Measurements from ENCODE around the gene MGAT5B. TPM values are rescaled to one million over a fixed set of nuclear protein-coding genes. Genes with fewer than 3 reads are reported as not detected.
"Not testable (repeated sequence)": the region's sequence is repeated elsewhere in the genome, so short reads cannot be mapped to it uniquely, and the experiment has no call there.

The MGAT5B gene
- total and polyA plus RNA-seq, 4 experiments from 2014 or later = 0.25 to 2.4 (median 1.8) TPM; not detected in 1

DNA sequence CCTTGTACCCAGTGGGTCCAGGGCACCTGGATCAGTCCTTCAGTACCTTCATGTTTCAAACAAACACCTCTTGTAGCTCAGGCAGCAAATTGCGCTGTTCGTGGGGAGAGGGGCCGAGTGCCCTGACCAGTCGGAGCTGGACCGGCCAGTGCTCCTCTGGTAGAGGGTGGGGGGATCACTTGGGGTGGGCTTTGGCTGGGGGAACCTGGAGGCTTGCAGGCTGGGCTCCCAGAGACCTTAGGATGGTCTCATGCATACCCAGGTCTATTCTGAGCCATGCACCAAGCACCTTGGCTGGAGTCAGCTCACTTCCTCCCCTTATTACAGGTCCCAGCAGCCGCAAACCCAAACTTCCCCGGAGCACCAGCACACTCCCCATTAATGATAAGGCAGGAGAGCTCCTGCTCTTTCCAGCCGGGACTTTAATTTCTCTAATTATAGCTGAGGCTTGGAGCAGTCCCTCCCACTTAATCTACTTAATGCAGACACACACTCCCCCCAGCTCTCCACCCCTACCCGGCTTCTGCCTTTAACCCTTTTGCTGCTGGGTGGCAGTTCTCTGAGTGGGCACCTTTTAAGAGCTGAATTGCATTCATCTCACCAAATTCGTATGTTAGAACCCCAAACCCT, 26.3 kb upstream of the MGAT5B start:
- CTCF ChIA-PET (ENCODE audit: partially characterized antibody) = interaction anchor here (0.5 to 1.1 kb wide), 4 partner anchors 27 to 385 kb away, joined by 3 to 5 read pairs (median 3); no protein-coding TSS in a partner anchor
- peaks cover 28 to 40% of the 10 kb centered on the region in 2 donors for H3K27me3 Mint-ChIP-seq
- H3K4me1 Mint-ChIP-seq = peaks cover 10 to 19% (median 13%) of the 10 kb centered on the region in 4 donors
- Histone ChIP-seq H3K36me3 (ENCODE audit: insufficient read depth, low read length) (no peaks in the 10 kb centered on the region), H3K9me3 (ENCODE audit: control insufficient read depth in 1 of 2, low read length in 2 of 2) (no peaks in the 10 kb centered on the region), H3K27me3 (ENCODE audit: insufficient read depth, low read length) (peaks cover 27% of the 10 kb centered on the region), H3K4me3 (ENCODE audit: low read length in 2 of 2) (no peak overlapping the region), H3K27ac (ENCODE audit: low read depth, low read length) (no peak overlapping the region), H3K4me1 (ENCODE audit: insufficient read depth, low read length) (peaks cover 26% of the 10 kb centered on the region)
- H3K36me3 Mint-ChIP-seq = no peaks in the 10 kb centered on the region
- intact Hi-C loops (cut with micrococcal nuclease) = no loop called here
- H3K27ac Mint-ChIP-seq = no peak overlapping the region
- no peaks in the 10 kb centered on the region for H3K9me3 Mint-ChIP-seq
- no peak for DNase-seq
- POLR2A ChIA-PET (ENCODE audit: partially characterized antibody) = interaction anchor here (1.0 kb wide), 1 partner anchor 108 kb away, joined by 3 read pairs; no protein-coding TSS in a partner anchor
- H3K4me3 Mint-ChIP-seq = no peak overlapping the region

DNA sequence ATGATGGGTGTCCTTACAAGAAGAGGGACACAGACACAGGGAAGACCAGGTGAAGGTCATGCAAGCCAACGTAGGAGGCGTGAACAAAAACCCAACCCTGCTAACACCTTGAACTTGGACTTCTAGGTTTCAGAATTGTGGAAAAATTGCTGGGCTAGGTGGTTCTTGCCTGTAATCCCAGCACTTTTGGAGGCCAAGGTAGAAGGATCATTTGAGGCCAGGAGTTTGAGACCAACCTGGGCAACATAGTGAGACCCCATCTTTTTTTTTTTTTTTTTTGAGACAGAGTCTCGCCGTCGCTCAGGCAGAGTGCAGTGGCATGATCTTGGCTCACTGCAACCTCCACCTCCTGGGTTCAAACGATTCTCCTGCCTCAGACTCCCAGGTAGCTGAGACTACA, 25.1 kb upstream of the MGAT5B start:
- H3K27ac Mint-ChIP-seq; POLR2A ChIA-PET (ENCODE audit: partially characterized antibody); CTCF ChIA-PET (ENCODE audit: partially characterized antibody); H3K36me3 Mint-ChIP-seq; H3K9me3 ChIP-seq (ENCODE audit: control insufficient read depth in 1 of 2, low read length in 2 of 2); H3K9me3 Mint-ChIP-seq; H3K27ac ChIP-seq (ENCODE audit: low read depth, low read length); DNase-seq; H3K4me3 ChIP-seq (ENCODE audit: low read length in 2 of 2); H3K36me3 ChIP-seq (ENCODE audit: insufficient read depth, low read length); H3K4me3 Mint-ChIP-seq; intact Hi-C loops (cut with micrococcal nuclease): not testable (repeated sequence)
- Histone ChIP-seq H3K4me1 (ENCODE audit: insufficient read depth, low read length) (peaks cover 26% of the 10 kb centered on the region), H3K27me3 (ENCODE audit: insufficient read depth, low read length) (peaks cover 27% of the 10 kb centered on the region)
- H3K27me3 Mint-ChIP-seq = peaks cover 31 to 43% of the 10 kb centered on the region in 2 donors
- H3K4me1 Mint-ChIP-seq = peaks cover 10 to 19% (median 13%) of the 10 kb centered on the region in 4 donors

DNA sequence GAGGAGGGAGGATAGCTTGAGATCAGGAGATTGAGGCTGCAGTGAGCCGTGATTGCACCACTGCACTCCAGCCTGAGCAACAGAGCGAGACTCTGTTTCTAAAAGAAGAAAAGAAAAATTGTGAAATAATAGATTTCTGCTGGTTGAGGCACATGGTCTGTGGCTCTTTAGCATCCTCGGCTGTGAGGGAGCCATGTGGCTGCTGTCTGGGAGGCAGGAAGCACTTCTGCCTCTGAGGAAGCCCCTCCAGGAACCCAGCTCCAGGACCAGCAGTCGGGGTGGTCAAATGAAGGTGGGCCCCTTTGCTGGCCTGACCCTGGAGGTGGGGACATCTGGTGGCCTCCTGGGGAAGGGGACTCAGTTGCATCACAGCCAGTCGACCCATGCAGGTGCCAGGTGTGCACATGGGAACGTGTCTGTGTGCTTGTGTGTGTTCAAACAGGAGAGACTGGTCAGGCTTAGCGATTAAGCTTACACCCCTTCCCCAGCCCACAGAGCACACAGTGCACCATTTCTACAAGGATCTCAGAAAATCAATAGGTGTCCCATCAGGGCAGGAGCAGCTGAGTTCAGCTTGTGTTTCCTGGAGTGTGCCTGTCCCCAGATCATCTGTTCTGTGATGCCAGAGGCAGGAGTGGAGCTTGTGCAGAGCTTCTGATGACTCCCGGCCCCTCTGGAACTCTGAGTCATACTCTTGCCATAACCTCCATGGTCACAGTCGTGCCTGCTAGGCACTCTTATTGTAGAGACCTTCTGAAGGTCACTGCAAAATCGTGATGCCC, 24.3 kb upstream of the MGAT5B start:
- Mint-ChIP-seq H3K27ac (no peak overlapping the region), H3K36me3 (no peaks in the 10 kb centered on the region), H3K27me3 (peaks cover 31 to 47% of the 10 kb centered on the region in 2 donors), H3K4me3 (no peak overlapping the region), H3K9me3 (no peaks in the 10 kb centered on the region), H3K4me1 (peaks cover 10 to 19% (median 13%) of the 10 kb centered on the region in 4 donors)
- CTCF ChIA-PET (ENCODE audit: partially characterized antibody) = no interaction called here
- intact Hi-C loops (cut with micrococcal nuclease) = no loop called here
- Histone ChIP-seq H3K9me3 (ENCODE audit: control insufficient read depth in 1 of 2, low read length in 2 of 2) (no peaks in the 10 kb centered on the region), H3K27me3 (ENCODE audit: insufficient read depth, low read length) (peaks cover 27% of the 10 kb centered on the region), H3K27ac (ENCODE audit: low read depth, low read length) (no peak overlapping the region), H3K4me3 (ENCODE audit: low read length in 2 of 2) (no peak overlapping the region), H3K4me1 (ENCODE audit: insufficient read depth, low read length) (peaks cover 26% of the 10 kb centered on the region), H3K36me3 (ENCODE audit: insufficient read depth, low read length) (no peaks in the 10 kb centered on the region)
- POLR2A ChIA-PET (ENCODE audit: partially characterized antibody) = no interaction called here
- DNase-seq = no peak

DNA sequence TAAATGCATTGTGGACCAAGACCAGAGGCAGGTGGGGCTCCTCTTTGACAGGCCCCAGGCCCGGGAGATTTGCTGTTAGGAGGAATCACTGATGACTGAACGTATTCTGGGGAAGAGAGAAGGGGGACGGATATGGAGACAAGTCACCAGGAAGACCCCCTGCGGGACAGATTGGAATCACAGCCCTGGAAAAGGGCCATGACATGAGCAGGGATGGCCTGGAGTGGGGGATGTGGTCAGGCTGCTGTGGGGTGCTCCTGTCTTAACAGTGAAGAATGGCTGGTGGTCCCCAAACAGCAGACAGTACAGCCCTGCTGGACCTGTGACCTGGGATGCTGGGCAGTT, 23.7 kb upstream of the MGAT5B start:
- H3K9me3 ChIP-seq (ENCODE audit: control insufficient read depth in 1 of 2, low read length in 2 of 2) = no peaks in the 10 kb centered on the region
- H3K4me3 ChIP-seq (ENCODE audit: low read length in 2 of 2) = no peak overlapping the region
- Mint-ChIP-seq H3K4me1 (peaks cover 10 to 19% (median 13%) of the 10 kb centered on the region in 4 donors), H3K36me3 (no peaks in the 10 kb centered on the region), H3K9me3 (no peaks in the 10 kb centered on the region), H3K4me3 (no peak overlapping the region), H3K27ac (no peak overlapping the region), H3K27me3 (peaks cover 34 to 48% of the 10 kb centered on the region in 2 donors)
- intact Hi-C loops (cut with micrococcal nuclease) = no loop called here
- POLR2A ChIA-PET (ENCODE audit: partially characterized antibody) = no interaction called here
- DNase-seq = no peak
- CTCF ChIA-PET (ENCODE audit: partially characterized antibody) = no interaction called here
- peaks cover 23% of the 10 kb centered on the region for H3K4me1 ChIP-seq (ENCODE audit: insufficient read depth, low read length)
- H3K27ac ChIP-seq (ENCODE audit: low read depth, low read length) = no peak overlapping the region
- H3K27me3 ChIP-seq (ENCODE audit: insufficient read depth, low read length) = peaks cover 27% of the 10 kb centered on the region
- no peaks in the 10 kb centered on the region for H3K36me3 ChIP-seq (ENCODE audit: insufficient read depth, low read length)

GRCh38 chr17:76844846-76845245, 23.4 kb upstream of the MGAT5B start:
- no peaks in the 10 kb centered on the region for H3K36me3 Mint-ChIP-seq
- POLR2A ChIA-PET (ENCODE audit: partially characterized antibody) = no interaction called here
- H3K4me1 ChIP-seq (ENCODE audit: insufficient read depth, low read length) = peaks cover 19% of the 10 kb centered on the region
- H3K9me3 Mint-ChIP-seq = no peaks in the 10 kb centered on the region
- peaks cover 27% of the 10 kb centered on the region for H3K27me3 ChIP-seq (ENCODE audit: insufficient read depth, low read length)
- CTCF ChIA-PET (ENCODE audit: partially characterized antibody) = no interaction called here
- H3K36me3 ChIP-seq (ENCODE audit: insufficient read depth, low read length) = no peaks in the 10 kb centered on the region
- intact Hi-C loops (cut with micrococcal nuclease) = no loop called here
- no peak overlapping the region for H3K27ac Mint-ChIP-seq
- H3K27me3 Mint-ChIP-seq = peaks cover 32 to 48% of the 10 kb centered on the region in 2 donors
- H3K4me3 ChIP-seq (ENCODE audit: low read length in 2 of 2) = no peak overlapping the region
- H3K4me3 Mint-ChIP-seq = no peak overlapping the region
- H3K9me3 ChIP-seq (ENCODE audit: control insufficient read depth in 1 of 2, low read length in 2 of 2) = no peaks in the 10 kb centered on the region
- no peak overlapping the region for H3K27ac ChIP-seq (ENCODE audit: low read depth, low read length)
- H3K4me1 Mint-ChIP-seq = peaks cover 6 to 15% (median 10%) of the 10 kb centered on the region in 4 donors
- DNase-seq = no peak

GRCh38 chr17:76845541-76846017, 22.6 kb upstream of the MGAT5B start:
- Mint-ChIP-seq H3K4me1 (peaks cover 0 to 8% (median 4%) of the 10 kb centered on the region in 4 donors), H3K27me3 (peaks cover 27 to 45% of the 10 kb centered on the region in 2 donors), H3K9me3 (no peaks in the 10 kb centered on the region), H3K27ac (no peak overlapping the region), H3K36me3 (no peaks in the 10 kb centered on the region), H3K4me3 (no peak overlapping the region)
- POLR2A ChIA-PET (ENCODE audit: partially characterized antibody) = no interaction called here
- Histone ChIP-seq H3K9me3 (ENCODE audit: control insufficient read depth in 1 of 2, low read length in 2 of 2) (no peaks in the 10 kb centered on the region), H3K27me3 (ENCODE audit: insufficient read depth, low read length) (peaks cover 24% of the 10 kb centered on the region), H3K27ac (ENCODE audit: low read depth, low read length) (no peak overlapping the region), H3K4me3 (ENCODE audit: low read length in 2 of 2) (no peak overlapping the region), H3K36me3 (ENCODE audit: insufficient read depth, low read length) (no peaks in the 10 kb centered on the region), H3K4me1 (ENCODE audit: insufficient read depth, low read length) (peaks cover 12% of the 10 kb centered on the region)
- DNase-seq = no peak
- CTCF ChIA-PET (ENCODE audit: partially characterized antibody) = interaction anchor here (1.2 kb wide), 1 partner anchor 66 kb away, joined by 4 read pairs; no protein-coding TSS in a partner anchor
- intact Hi-C loops (cut with micrococcal nuclease) = no loop called here

GRCh38 chr17:76847031-76847430, 21.2 kb upstream of the MGAT5B start:
- H3K4me1 ChIP-seq (ENCODE audit: insufficient read depth, low read length) = peaks cover 2% of the 10 kb centered on the region
- H3K9me3 ChIP-seq (ENCODE audit: control insufficient read depth in 1 of 2, low read length in 2 of 2) = no peaks in the 10 kb centered on the region
- DNase-seq = no peak
- ChIA-PET POLR2A (ENCODE audit: partially characterized antibody) (no interaction called here), CTCF (ENCODE audit: partially characterized antibody) (interaction anchor here (1.2 kb wide), 1 partner anchor 67 kb away, joined by 4 read pairs; no protein-coding TSS in a partner anchor)
- H3K36me3 Mint-ChIP-seq = no peaks in the 10 kb centered on the region
- H3K27me3 Mint-ChIP-seq = peaks cover 19 to 37% of the 10 kb centered on the region in 2 donors
- H3K27me3 ChIP-seq (ENCODE audit: insufficient read depth, low read length) = peaks cover 13% of the 10 kb centered on the region
- H3K27ac Mint-ChIP-seq = no peak overlapping the region
- no peak overlapping the region for H3K4me3 ChIP-seq (ENCODE audit: low read length in 2 of 2)
- H3K27ac ChIP-seq (ENCODE audit: low read depth, low read length) = no peak overlapping the region
- no peaks in the 10 kb centered on the region for H3K9me3 Mint-ChIP-seq
- H3K4me3 Mint-ChIP-seq = no peak overlapping the region
- H3K36me3 ChIP-seq (ENCODE audit: insufficient read depth, low read length) = no peaks in the 10 kb centered on the region
- intact Hi-C loops (cut with micrococcal nuclease) = no loop called here
- peaks cover 0 to 2% (median 0%) of the 10 kb centered on the region in 4 donors for H3K4me1 Mint-ChIP-seq

Measured in CD4-positive, alpha-beta memory T cell (primary cell).